DLD1 (cell line): ENCODE results near the gene CHMP4B.

Experiments used
- in situ Hi-C: cut with HindIII; loops from 2 replicates; pipeline ENCODE4 v1.10.0; 2017; ENCODE audit warnings: low sequenced_read_pairs

The CHMP4B gene

GRCh38 chr20:33817411-33817810, 6.3 kb downstream of the CHMP4B start:
- in situ Hi-C loops = no loop called here

- in situ Hi-C loops = no loop called here
Measured at GRCh38 chr20:33819456-33819855, 8.3 kb downstream of the CHMP4B start.

- in situ Hi-C loops = no loop called here
Measured at GRCh38 chr20:33820362-33820761, 9.2 kb downstream of the CHMP4B start.

GRCh38 chr20:33821270-33821836, 10.2 kb downstream of the CHMP4B start:
- in situ Hi-C loops = no loop called here

- in situ Hi-C loops = no loop called here
Measured at GRCh38 chr20:33822423-33822822, 11.3 kb downstream of the CHMP4B start.

GRCh38 chr20:33822991-33823390, 11.8 kb downstream of the CHMP4B start:
- in situ Hi-C loops = no loop called here

- in situ Hi-C loops = no loop called here
Measured at GRCh38 chr20:33824852-33825251, 13.7 kb downstream of the CHMP4B start.

GRCh38 chr20:33825340-33826269, 14.5 kb downstream of the CHMP4B start:
- in situ Hi-C loops = no loop called here

GRCh38 chr20:33826270-33826897, 15.2 kb downstream of the CHMP4B start:
- in situ Hi-C loops = no loop called here

GRCh38 chr20:33827109-33827508, 16.0 kb downstream of the CHMP4B start:
- in situ Hi-C loops = no loop called here

- in situ Hi-C loops = no loop called here
Measured at GRCh38 chr20:33827634-33828325, 16.6 kb downstream of the CHMP4B start.

GRCh38 chr20:33828326-33828844, 17.2 kb downstream of the CHMP4B start:
- in situ Hi-C loops = no loop called here

- in situ Hi-C loops = no loop called here
Measured at GRCh38 chr20:33828967-33829560, 17.9 kb downstream of the CHMP4B start.

GRCh38 chr20:33829636-33830035, 18.5 kb downstream of the CHMP4B start:
- in situ Hi-C loops = no loop called here

- in situ Hi-C loops = no loop called here
Measured at GRCh38 chr20:33830371-33830770, 19.2 kb downstream of the CHMP4B start.

GRCh38 chr20:33832103-33832804, 21.1 kb downstream of the CHMP4B start:
- in situ Hi-C loops = no loop called here

- in situ Hi-C loops = no loop called here
Measured at GRCh38 chr20:33833333-33833732, 22.2 kb downstream of the CHMP4B start.

GRCh38 chr20:33835615-33836172, 24.5 kb downstream of the CHMP4B start:
- in situ Hi-C loops = no loop called here

- in situ Hi-C loops = no loop called here
Measured at GRCh38 chr20:33836277-33836676, 25.1 kb downstream of the CHMP4B start.
